ENCODE measurements around the gene SNX7. TPM values are rescaled to one million over a fixed set of nuclear protein-coding genes. Genes with fewer than 3 reads are reported as not detected.

The SNX7 gene
- total RNA-seq, 1 donor from 2014 or later = 21.2 TPM

- intact Hi-C loops (cut with DNase I) = no loop called here
- DNase-seq (ENCODE audit: missing footprints) = no peak
- ATAC-seq = no peak
Measured at GRCh38 chr1:98690576-98690975, 29.1 kb downstream of the SNX7 start.

DNA sequence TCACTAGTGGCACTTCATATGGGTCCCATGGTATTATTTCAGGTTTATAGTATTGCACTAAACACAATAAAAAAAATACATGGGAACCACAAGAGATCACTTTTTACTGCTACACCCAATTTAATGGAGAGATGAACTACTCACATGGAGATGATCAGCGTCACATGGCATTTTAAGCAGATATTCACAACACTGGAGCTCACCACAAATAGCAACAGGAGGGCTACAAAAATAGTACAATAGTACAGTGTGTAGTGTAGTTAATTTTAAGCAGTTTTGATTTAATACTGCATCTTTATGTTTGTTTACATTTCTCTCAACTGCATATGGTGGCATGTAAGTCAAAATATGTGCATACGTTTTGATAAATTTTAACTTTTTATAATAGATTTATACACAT is 31.0 kb downstream of the SNX7 start:
- intact Hi-C loops (cut with DNase I) = no loop called here
- DNase-seq (ENCODE audit: missing footprints) (no peak), ATAC-seq (peak; percentile 84)

DNA sequence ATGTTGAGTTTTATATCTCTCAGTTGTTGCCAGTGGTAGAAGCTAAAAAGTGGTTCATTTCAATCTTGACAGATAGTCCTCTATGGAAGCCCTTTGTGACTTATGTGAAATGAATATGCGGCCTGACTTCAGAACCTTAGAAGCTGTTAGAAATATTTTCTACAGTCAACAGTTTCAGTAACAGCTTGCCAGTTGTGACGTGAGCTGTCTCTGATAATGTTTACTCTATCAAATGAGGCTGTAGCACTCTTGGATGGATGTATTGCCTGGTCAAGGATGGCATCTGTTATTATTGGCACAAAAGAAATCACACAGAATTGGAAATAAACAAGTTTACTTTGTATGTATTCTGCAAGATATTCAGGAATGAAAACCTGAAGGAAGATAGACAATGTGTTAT is 31.9 kb downstream of the SNX7 start:
- ATAC-seq = peak; percentile 64
- intact Hi-C loops (cut with DNase I) = no loop called here
- DNase-seq (ENCODE audit: missing footprints) = no peak

DNA sequence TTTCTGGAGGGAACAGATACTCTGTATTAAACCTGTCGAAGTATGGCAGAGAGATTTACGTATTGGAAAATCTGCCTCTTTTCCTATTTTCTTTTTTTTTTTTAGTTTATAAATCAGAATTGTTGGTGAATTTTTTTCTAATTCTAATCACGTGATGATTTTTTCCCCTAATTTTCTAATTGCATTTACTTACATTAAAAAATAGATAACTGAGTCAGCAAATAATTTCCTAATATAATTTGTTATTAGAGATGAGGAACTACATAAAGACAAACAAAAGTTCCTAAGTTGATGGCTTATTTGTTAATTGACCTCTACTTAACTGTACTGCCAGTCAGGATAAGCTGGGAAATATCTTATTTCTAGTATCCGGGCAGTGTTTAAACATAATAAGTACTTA is 34.6 kb downstream of the SNX7 start:
- DNase-seq (ENCODE audit: missing footprints) (no peak), ATAC-seq (no peak)
- intact Hi-C loops (cut with DNase I) = no loop called here

- intact Hi-C loops (cut with DNase I) = no loop called here
- ATAC-seq (no peak), DNase-seq (ENCODE audit: missing footprints) (no peak)
Measured at GRCh38 chr1:98697781-98698180, 36.3 kb downstream of the SNX7 start.

GRCh38 chr1:98698625-98699024 is 37.1 kb downstream of the SNX7 start:
- intact Hi-C loops (cut with DNase I) = no loop called here

DNA sequence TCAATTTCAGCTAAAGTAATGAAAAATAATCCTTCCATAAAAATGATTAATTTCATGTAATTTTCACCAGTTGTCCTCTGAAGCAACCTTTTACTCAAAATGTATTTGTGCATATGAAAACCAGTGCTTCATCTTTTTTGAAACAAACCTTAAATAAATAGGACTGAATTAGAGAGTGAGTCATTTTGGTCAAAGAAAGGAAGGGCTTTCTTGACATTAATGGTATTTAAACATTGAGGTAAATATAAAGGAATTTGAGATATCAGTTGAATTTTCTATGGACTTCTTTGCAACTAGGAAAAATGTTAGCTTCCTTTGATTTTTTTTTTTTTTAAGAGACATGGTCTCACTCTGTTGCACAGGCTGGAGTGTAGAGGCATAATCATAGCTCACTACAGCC is 38.7 kb downstream of the SNX7 start:
- intact Hi-C loops (cut with DNase I) = no loop called here
- no peak for ATAC-seq
- DNase-seq (ENCODE audit: missing footprints) = no peak

More at GRCh38 chr1:98698625-98699024, 37.1 kb downstream of the SNX7 start:
- no peak for DNase-seq (ENCODE audit: missing footprints)
- ATAC-seq = no peak

- ATAC-seq = no peak
- intact Hi-C loops (cut with DNase I) = no loop called here
- no peak for DNase-seq (ENCODE audit: missing footprints)
Measured at GRCh38 chr1:98702976-98703375, 41.5 kb downstream of the SNX7 start.

DNA sequence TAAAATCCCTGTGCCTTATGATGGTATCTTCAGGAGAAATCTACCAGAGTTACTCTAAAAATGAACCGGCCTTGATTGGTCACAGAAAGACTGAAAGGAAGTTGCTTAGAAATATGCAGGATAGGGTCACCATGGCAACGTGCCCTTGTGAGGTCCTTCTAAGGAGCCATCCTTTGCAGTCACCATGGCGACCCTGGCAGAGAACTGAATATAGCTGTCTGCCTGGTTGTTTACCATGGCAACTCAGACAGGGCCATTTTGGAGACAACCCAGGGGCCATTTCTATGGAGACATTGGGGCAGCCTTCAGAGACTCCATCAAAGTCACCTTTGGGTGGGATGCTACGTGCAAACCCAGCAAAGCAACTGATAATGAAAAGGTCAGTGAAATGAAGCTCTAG is 43.0 kb downstream of the SNX7 start:
- DNase-seq (ENCODE audit: missing footprints) (no peak), ATAC-seq (no peak)
- intact Hi-C loops (cut with DNase I) = no loop called here

- DNase-seq (ENCODE audit: missing footprints) (no peak), ATAC-seq (no peak)
- intact Hi-C loops (cut with DNase I) = loop anchor here (5.0 kb wide), 1 partner anchor 43 kb away; the partner anchor contains the start of gene SNX7
Measured at GRCh38 chr1:98704971-98705370, 43.5 kb downstream of the SNX7 start.

DNA sequence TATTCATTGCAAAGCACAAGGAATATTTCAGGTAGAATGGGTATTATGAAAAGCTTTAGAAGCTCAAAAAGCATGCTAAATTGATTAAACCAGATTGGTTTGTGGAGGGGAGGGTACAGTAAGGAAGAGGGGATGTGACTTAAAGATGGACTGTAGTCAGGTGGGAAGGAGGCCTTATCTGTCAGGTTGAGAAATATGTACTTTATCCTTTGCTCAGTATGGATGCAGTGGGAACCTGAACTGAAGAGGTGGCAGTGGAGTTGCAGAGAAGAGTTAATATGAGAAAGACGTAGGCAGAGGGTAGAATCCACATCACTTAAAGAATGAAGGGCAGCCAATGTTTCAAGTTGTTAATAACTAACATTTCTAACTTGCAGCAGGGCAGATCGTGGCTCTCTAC is 44.1 kb downstream of the SNX7 start:
- no peak for DNase-seq (ENCODE audit: missing footprints)
- ATAC-seq = no peak
- intact Hi-C loops (cut with DNase I) = loop anchor here (5.0 kb wide), 1 partner anchor 43 kb away; the partner anchor contains the start of gene SNX7

DNA sequence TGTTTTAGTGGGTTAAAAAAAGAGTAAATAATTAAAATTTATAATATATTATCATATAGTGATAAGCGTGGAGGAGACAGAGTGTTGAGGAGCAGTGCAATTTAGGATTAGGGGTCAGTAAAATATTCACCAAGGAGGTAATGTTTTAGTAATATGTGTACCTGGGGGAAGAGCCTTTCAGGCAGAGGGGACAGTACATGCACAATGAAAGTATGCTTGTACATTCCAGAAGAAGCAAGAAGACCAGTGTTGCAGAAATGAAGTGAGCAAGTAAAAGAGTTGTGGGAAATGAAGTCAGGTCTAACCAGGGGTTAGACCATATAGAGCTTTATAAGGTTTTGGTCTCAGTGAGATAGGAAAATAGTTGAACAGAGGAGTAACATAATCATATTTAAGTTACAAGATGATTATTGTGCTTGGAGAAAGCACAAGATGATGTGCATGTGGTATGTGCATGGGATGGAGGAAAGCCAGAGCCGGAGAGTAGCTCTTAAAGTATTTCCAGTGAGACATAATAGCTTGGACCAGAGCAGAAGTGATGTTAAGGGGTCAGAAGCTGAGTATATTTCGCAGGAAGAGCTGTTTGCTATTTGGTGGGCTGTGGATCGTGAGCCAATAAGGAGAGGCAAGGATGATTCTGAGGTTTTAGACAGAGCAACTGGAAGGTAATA is 44.8 kb downstream of the SNX7 start:
- DNase-seq (ENCODE audit: missing footprints) = no peak
- intact Hi-C loops (cut with DNase I) = loop anchor here (5.0 kb wide), 1 partner anchor 44 kb away; the partner anchor contains the start of gene SNX7
- ATAC-seq = no peak

GRCh38 chr1:98707556-98707955 is 46.0 kb downstream of the SNX7 start:
- intact Hi-C loops (cut with DNase I) = loop anchor here (5.0 kb wide), 1 partner anchor 45 kb away; the partner anchor contains the start of gene SNX7
- DNase-seq (ENCODE audit: missing footprints) (no peak), ATAC-seq (no peak)

GRCh38 chr1:98709906-98710305 is 48.4 kb downstream of the SNX7 start:
- no peak for ATAC-seq
- intact Hi-C loops (cut with DNase I) = loop anchor here (5.0 kb wide), 1 partner anchor 48 kb away; the partner anchor contains the start of gene SNX7
- DNase-seq (ENCODE audit: missing footprints) = no peak

GRCh38 chr1:98723574-98723973 is 62.1 kb downstream of the SNX7 start:
- intact Hi-C loops (cut with DNase I) = no loop called here
- no peak for ATAC-seq
- no peak for DNase-seq (ENCODE audit: missing footprints)

GRCh38 chr1:98732985-98733781 is 71.7 kb downstream of the SNX7 start:
- intact Hi-C loops (cut with DNase I) = no loop called here
- DNase-seq (ENCODE audit: missing footprints) (no peak), ATAC-seq (no peak)

GRCh38 chr1:98733782-98734112 is 72.2 kb downstream of the SNX7 start:
- ATAC-seq = no peak
- no peak for DNase-seq (ENCODE audit: missing footprints)

GRCh38 chr1:98735756-98736155 is 74.2 kb downstream of the SNX7 start:
- intact Hi-C loops (cut with DNase I) = no loop called here
- no peak for ATAC-seq
- DNase-seq (ENCODE audit: missing footprints) = no peak

More at GRCh38 chr1:98733782-98734112, 72.2 kb downstream of the SNX7 start:
- intact Hi-C loops (cut with DNase I) = no loop called here

DNA sequence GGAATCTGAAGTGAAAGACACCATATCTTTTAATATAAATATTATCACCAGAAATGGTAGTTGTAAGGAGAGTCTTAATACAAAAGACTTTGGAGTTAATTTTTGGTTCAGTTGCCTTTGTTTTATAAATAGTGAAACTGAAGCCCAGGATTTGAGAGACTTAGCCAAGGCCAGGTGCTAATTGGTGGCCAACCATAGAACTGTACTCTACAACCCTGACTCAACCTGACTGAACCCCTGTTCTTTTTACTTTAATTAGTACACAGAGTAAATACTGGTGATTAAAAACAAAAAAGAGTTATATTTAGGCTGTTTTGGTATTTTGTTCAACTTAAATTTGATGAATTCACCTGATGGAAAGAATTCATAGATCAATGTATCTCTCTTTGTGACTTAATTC is 76.3 kb downstream of the SNX7 start:
- intact Hi-C loops (cut with DNase I) = no loop called here
- DNase-seq (ENCODE audit: missing footprints) = no peak
- ATAC-seq = no peak

DNA sequence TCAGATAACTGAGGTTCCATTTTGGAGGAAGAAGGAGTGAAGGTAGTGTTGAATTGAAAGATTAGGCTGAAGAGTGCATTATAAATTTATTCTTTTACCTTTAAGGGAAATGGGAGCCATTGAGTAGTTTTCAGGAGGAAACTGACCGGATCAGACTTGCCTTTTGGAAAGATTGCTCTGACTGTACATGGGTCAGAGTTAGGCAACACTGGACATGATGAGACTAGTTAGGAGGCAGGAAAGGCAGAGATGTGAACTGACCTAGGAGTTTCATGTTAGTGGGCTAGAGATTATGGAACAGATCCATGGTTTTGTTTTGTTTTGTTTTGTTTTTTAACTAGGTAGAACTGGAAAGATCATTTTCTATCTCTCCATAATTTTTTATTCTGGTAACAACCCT is 78.2 kb downstream of the SNX7 start:
- DNase-seq (ENCODE audit: missing footprints) = no peak
- ATAC-seq = no peak
- intact Hi-C loops (cut with DNase I) = no loop called here

Data from Right ventricle myocardium inferior (tissue), 1 donor.